GM23338 (cell line): ENCODE measurements around the gene TMEM132D. TPM values are rescaled to one million over a fixed set of nuclear protein-coding genes. Genes with fewer than 3 reads are reported as not detected.

ENCODE experiments used
- ATAC-seq: fragments of 200-7000 bp; cut with Tn5 transposase; 3 replicates; pipeline ENCODE4 v1.9.1; 2020
- DNase-seq: peaks from one replicate; pipeline ENCODE4 v3.0.0-alpha.2; 2015; ENCODE audit warnings: low spot score
- H2AFZ ChIP-seq: fragments of 200-600 bp; sonication (generic); 2 replicates; pipeline ENCODE4 v1.8.0; 2016; ENCODE audit warnings: antibody characterized with exemption, mild to moderate bottlenecking, moderate library complexity
- H3F3A ChIP-seq: fragments of 200-600 bp; sonication (generic); replicated peaks from 2 replicates; pipeline ENCODE4 v1.8.0; 2017; ENCODE audit warnings: antibody characterized with exemption, mixed run types, low read depth
- H3K27ac ChIP-seq: fragments of 200-600 bp; sonication (generic); 2 replicates; pipeline ENCODE4 v1.6.1; 2016; ENCODE audit warnings: low read depth
- H3K27me3 ChIP-seq: fragments of 200-600 bp; sonication (generic); 2 replicates; pipeline ENCODE4 v1.8.0; 2016; ENCODE audit warnings: mild to moderate bottlenecking, mixed run types, moderate library complexity; ENCODE audit not compliant: insufficient read depth
- H3K36me3 ChIP-seq: fragments of 200-600 bp; sonication (generic); 2 replicates; pipeline ENCODE4 v1.8.0; 2016; ENCODE audit warnings: mild to moderate bottlenecking; ENCODE audit not compliant: insufficient read depth
- H3K4me1 ChIP-seq: fragments of 200-600 bp; sonication (generic); 2 replicates; pipeline ENCODE4 v1.8.0; 2016; ENCODE audit warnings: mild to moderate bottlenecking, moderate library complexity; ENCODE audit not compliant: insufficient read depth
- H3K4me2 ChIP-seq: fragments of 200-600 bp; sonication (generic); 2 replicates; pipeline ENCODE4 v1.7.1; 2017; ENCODE audit warnings: mixed run types
- H3K4me3 ChIP-seq: fragments of 200-600 bp; sonication (generic); 2 replicates; pipeline ENCODE4 v1.6.1; 2016; ENCODE audit warnings: mixed run types
- H3K79me2 ChIP-seq: fragments of 200-600 bp; sonication (generic); replicated peaks from 2 replicates; pipeline ENCODE4 v1.8.0; 2017; ENCODE audit warnings: mild to moderate bottlenecking; ENCODE audit not compliant: insufficient read depth
- H3K9me2 ChIP-seq: fragments of 200-600 bp; sonication (generic); 2 replicates; pipeline ENCODE4 v1.8.0; 2017; ENCODE audit not compliant: insufficient read depth
- H4K20me1 ChIP-seq: fragments of 200-600 bp; sonication (generic); replicated peaks from 2 replicates; pipeline ENCODE4 v1.8.0; 2017; ENCODE audit warnings: mild to moderate bottlenecking; ENCODE audit not compliant: insufficient read depth
- H3K27ac Mint-ChIP-seq: 2 replicates; pipeline ENCODE4 v1.8.0; 2020; ENCODE audit warnings: inconsistent platforms, mild to moderate bottlenecking, moderate library complexity, mixed read lengths
- H3K27me3 Mint-ChIP-seq: 3 replicates; pipeline ENCODE4 v1.8.0; 2022; ENCODE audit warnings: low read depth, mild to moderate bottlenecking, moderate library complexity, mixed read lengths, inconsistent platforms; ENCODE audit not compliant: insufficient read depth, poor library complexity
- H3K36me3 Mint-ChIP-seq: 3 replicates; pipeline ENCODE4 v1.8.0; 2021; ENCODE audit warnings: low read depth, mild to moderate bottlenecking, inconsistent platforms, moderate library complexity, mixed read lengths
- H3K4me1 Mint-ChIP-seq: 3 replicates; pipeline ENCODE4 v1.8.0; 2020; ENCODE audit warnings: mild to moderate bottlenecking, inconsistent platforms, mixed read lengths
- H3K4me3 Mint-ChIP-seq: 3 replicates; pipeline ENCODE4 v1.8.0; 2021; ENCODE audit warnings: moderate library complexity, mild to moderate bottlenecking, inconsistent platforms, mixed read lengths
- H3K9me3 Mint-ChIP-seq: 3 replicates; pipeline ENCODE4 v1.8.0; 2020; ENCODE audit warnings: moderate library complexity, mild to moderate bottlenecking, inconsistent platforms, mixed read lengths
- CREB1 ChIP-seq: fragments of 250-450 bp; sonication (Bioruptor Pico); IDR thresholded peaks from 2 replicates; pipeline ENCODE4 v1.5.0; 2020; ENCODE audit warnings: low read depth, mild to moderate bottlenecking, moderate library complexity
- CTCF ChIP-seq, 2 experiments: fragments of 200-600 bp in 1 of 2; sonication (generic) in 1 of 2; conservative IDR thresholded peaks; 2 replicates each; pipeline versions ENCODE4 v1.5.1 to v1.6.1; 2016 to 2017; ENCODE audit warnings: antibody characterized with exemption in 2 of 2, low read depth in 2 of 2, mild to moderate bottlenecking in 2 of 2, moderate library complexity in 1 of 2
- EZH2 ChIP-seq: fragments of 200-600 bp; sonication (generic); IDR thresholded peaks from one replicate; pipeline ENCODE4 v1.8.0; 2017; ENCODE audit warnings: antibody characterized with exemption, mild to moderate bottlenecking, low read depth; ENCODE audit not compliant: unreplicated experiment
- EZH2phosphoT487 ChIP-seq: fragments of 200-600 bp; sonication (generic); IDR thresholded peaks from one replicate; pipeline ENCODE4 v1.8.1; 2018; ENCODE audit warnings: antibody characterized with exemption; ENCODE audit not compliant: unreplicated experiment
- JUNB ChIP-seq: IDR thresholded peaks from one replicate; pipeline ENCODE4 v1.6.1; 2016; ENCODE audit warnings: antibody characterized with exemption; ENCODE audit not compliant: unreplicated experiment
- NANOG ChIP-seq: IDR thresholded peaks from 2 replicates; pipeline ENCODE4 v1.6.1; 2016; ENCODE audit warnings: antibody characterized with exemption, borderline replicate concordance
- POLR2AphosphoS5 ChIP-seq: IDR thresholded peaks from 2 replicates; pipeline ENCODE4 v1.6.1; 2016; ENCODE audit warnings: antibody characterized with exemption, low read depth
- STAT1 ChIP-seq: IDR thresholded peaks from one replicate; pipeline ENCODE4 v1.6.1; 2016; ENCODE audit warnings: antibody characterized with exemption; ENCODE audit not compliant: unreplicated experiment
- ZNF114 ChIP-seq: fragments of 250-450 bp; sonication (Bioruptor Pico); IDR thresholded peaks from 2 replicates; pipeline ENCODE4 v1.5.0; 2020; ENCODE audit warnings: mild to moderate bottlenecking, moderate library complexity
- polyA plus RNA-seq: library from polyadenylated mRNA; unstranded; fragments of >200 nt; fragmentation: Nextera tagmentation; extraction: Ambion mirVana; gene quantifications from 2 replicates; pipeline ENCODE4 v1.2.1, GENCODE V29; 2016
- total RNA-seq: library from RNA; depleted of rRNA; stranded (reverse); fragments of >200 nt; shearing (Covaris generic); gene quantifications from 2 replicates; pipeline ENCODE4 v1.2.3, GENCODE V29; 2014
- TF ChIP-seq, protein P1 (sequence below): IDR thresholded peaks from one replicate; pipeline ENCODE4 v1.6.1; 2018; ENCODE audit warnings: antibody characterized with exemption; ENCODE audit not compliant: unreplicated experiment
- TF ChIP-seq, protein P2 (sequence below): IDR thresholded peaks from 2 replicates; pipeline ENCODE4 v1.6.1; 2016; ENCODE audit warnings: antibody characterized with exemption

Gene TMEM132D
- total and polyA plus RNA-seq, 2 experiments from 2014 or later = 0.44 to 5.3 TPM

DNA sequence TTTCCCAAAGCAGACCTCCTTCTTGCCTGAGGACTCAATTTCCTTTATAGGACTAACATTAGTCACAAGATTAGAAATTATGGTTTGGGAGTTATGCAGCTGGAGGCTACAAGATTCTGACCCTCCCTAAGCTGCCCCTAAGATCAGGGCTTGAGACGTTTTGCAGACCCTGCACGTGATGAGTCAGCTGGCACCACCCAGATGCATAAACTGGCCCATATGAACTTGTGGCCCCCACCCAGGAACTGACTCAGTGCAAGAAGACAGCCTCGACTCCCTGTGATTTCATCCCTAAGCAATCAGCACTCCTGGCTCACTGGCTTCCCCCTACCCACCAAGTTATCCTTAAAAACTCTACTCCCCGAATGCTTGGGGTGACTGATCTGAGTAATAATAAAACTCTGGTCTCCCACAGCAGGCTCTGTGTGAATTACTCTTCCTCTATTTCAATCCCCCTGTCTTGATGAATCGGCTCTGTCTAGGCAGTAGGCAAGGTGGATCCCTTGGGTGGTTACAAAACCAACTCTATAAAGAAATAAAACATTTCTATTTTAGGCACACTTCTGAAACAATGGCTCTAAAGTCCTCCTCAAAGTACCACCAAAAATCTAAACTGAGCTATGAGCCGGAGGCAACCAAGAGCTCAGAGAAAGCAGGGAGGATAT lies 233.4 kb downstream of the TMEM132D start:
- ATAC-seq = no peak
- Mint-ChIP-seq H3K36me3 (peaks cover 37% of the 10 kb centered on the region), H3K27me3 (no peaks in the 10 kb centered on the region), H3K27ac (no peak overlapping the region), H3K4me1 (no peaks in the 10 kb centered on the region), H3K4me3 (no peak overlapping the region), H3K9me3 (peaks cover 90% of the 10 kb centered on the region)
- Histone ChIP-seq H3K27ac (no peak overlapping the region), H3F3A (no peaks in the 10 kb centered on the region), H3K4me1 (no peaks in the 10 kb centered on the region), H2AFZ (no peak overlapping the region), H4K20me1 (no peaks in the 10 kb centered on the region), H3K36me3 (no peaks in the 10 kb centered on the region), H3K9me2 (no peaks in the 10 kb centered on the region), H3K4me3 (no peak overlapping the region), H3K4me2 (no peak overlapping the region), H3K27me3 (no peaks in the 10 kb centered on the region), H3K79me2 (no peaks in the 10 kb centered on the region)
- TF ChIP-seq POLR2AphosphoS5 = no peak
- TF ChIP-seq, protein P1, sequence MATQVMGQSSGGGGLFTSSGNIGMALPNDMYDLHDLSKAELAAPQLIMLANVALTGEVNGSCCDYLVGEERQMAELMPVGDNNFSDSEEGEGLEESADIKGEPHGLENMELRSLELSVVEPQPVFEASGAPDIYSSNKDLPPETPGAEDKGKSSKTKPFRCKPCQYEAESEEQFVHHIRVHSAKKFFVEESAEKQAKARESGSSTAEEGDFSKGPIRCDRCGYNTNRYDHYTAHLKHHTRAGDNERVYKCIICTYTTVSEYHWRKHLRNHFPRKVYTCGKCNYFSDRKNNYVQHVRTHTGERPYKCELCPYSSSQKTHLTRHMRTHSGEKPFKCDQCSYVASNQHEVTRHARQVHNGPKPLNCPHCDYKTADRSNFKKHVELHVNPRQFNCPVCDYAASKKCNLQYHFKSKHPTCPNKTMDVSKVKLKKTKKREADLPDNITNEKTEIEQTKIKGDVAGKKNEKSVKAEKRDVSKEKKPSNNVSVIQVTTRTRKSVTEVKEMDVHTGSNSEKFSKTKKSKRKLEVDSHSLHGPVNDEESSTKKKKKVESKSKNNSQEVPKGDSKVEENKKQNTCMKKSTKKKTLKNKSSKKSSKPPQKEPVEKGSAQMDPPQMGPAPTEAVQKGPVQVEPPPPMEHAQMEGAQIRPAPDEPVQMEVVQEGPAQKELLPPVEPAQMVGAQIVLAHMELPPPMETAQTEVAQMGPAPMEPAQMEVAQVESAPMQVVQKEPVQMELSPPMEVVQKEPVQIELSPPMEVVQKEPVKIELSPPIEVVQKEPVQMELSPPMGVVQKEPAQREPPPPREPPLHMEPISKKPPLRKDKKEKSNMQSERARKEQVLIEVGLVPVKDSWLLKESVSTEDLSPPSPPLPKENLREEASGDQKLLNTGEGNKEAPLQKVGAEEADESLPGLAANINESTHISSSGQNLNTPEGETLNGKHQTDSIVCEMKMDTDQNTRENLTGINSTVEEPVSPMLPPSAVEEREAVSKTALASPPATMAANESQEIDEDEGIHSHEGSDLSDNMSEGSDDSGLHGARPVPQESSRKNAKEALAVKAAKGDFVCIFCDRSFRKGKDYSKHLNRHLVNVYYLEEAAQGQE = no peak
- TF ChIP-seq NANOG = no peak
- no peak for TF ChIP-seq ZNF114 (CRISPR knock-in tag)
- no peak for DNase-seq

GRCh38 chr12:129665414-129665813 lies 238.4 kb downstream of the TMEM132D start:
- peaks cover 91% of the 10 kb centered on the region for H3K9me3 Mint-ChIP-seq

More at GRCh38 chr12:129665414-129665813, 238.4 kb downstream of the TMEM132D start:
- Mint-ChIP-seq H3K4me1 (no peaks in the 10 kb centered on the region), H3K4me3 (no peak overlapping the region), H3K27me3 (peaks cover 2% of the 10 kb centered on the region), H3K36me3 (peaks cover 31% of the 10 kb centered on the region; the same call in 2 of the 3 replicates), H3K27ac (no peak overlapping the region)
- Histone ChIP-seq H3K27ac (no peak overlapping the region), H2AFZ (no peak overlapping the region), H3K36me3 (no peaks in the 10 kb centered on the region), H3K4me2 (no peak overlapping the region), H3K4me3 (no peak overlapping the region), H3K4me1 (no peaks in the 10 kb centered on the region), H3K27me3 (no peaks in the 10 kb centered on the region), H4K20me1 (no peaks in the 10 kb centered on the region), H3K79me2 (no peaks in the 10 kb centered on the region), H3F3A (no peaks in the 10 kb centered on the region), H3K9me2 (no peaks in the 10 kb centered on the region)
- ATAC-seq (no peak), DNase-seq (no peak)
- TF ChIP-seq NANOG (no peak), CTCF (conservative IDR thresholded peaks at IDR 0.05; ENCODE audit: low read depth in 2 of 2) (no peak), CREB1 (CRISPR knock-in tag) (no peak), ZNF114 (CRISPR knock-in tag) (no peak), STAT1 (no peak), EZH2phosphoT487 (no peak), EZH2 (no peak), JUNB (no peak), POLR2AphosphoS5 (no peak)
- TF ChIP-seq, protein P2, sequence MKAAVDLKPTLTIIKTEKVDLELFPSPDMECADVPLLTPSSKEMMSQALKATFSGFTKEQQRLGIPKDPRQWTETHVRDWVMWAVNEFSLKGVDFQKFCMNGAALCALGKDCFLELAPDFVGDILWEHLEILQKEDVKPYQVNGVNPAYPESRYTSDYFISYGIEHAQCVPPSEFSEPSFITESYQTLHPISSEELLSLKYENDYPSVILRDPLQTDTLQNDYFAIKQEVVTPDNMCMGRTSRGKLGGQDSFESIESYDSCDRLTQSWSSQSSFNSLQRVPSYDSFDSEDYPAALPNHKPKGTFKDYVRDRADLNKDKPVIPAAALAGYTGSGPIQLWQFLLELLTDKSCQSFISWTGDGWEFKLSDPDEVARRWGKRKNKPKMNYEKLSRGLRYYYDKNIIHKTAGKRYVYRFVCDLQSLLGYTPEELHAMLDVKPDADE = no peak
- TF ChIP-seq, protein P1 = no peak
